ENCODE results near the gene OR2L8.

Gene OR2L8

DNA sequence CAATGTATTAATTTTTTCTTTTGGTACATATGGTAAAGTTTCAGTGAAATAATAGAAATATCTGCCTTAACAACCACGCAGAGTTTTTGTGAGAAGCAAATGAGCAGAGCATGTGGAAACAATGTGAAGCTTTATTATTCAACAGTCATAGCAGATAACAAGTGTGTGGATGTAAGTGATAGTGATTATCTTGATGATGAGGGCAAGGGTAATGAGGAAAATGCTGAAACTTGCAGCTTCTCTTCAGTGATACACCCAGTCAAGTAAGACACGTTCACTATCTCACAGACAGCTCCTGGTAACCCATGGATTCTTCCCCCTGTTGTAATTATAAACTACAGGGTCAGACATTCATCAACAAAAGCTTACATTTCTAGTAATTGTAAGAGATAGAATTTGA is 50.2 kb downstream of the OR2L8 start:
- no peak for DNase-seq

Data from stimulated activated CD4-positive, alpha-beta T cell treated with anti-CD3 and anti-CD28 coated beads, Interleukin-12 subunit alpha, Interleukin-12 subunit beta, amount 100 ng/mL, for 4 hours (primary cell).